IMR-90 (cell line): Measurements from ENCODE around the gene GJA8. TPM values are rescaled to one million over a fixed set of nuclear protein-coding genes. Genes with fewer than 3 reads are reported as not detected.

Experiments
- ATAC-seq: fragments of 200-7000 bp; cut with Tn5 transposase; 2 replicates; pipeline ENCODE4 v1.9.1; 2020; ENCODE audit warnings: low read depth, mild to moderate bottlenecking, moderate library complexity
- BruUV-seq: library from RNA; stranded (reverse); fragments of 400-500 nt; replicated peaks from 2 replicates; lab custom pipeline; 2021; lab: Mats Ljungman, UMichigan
- CTCF ChIA-PET: fragments of 300-600 bp; formaldehyde crosslinking; extraction: SDS; loops from one replicate; lab custom pipeline; 2021; ENCODE audit warnings: antibody characterized with exemption; lab: Yijun Ruan, JAX
- POLR2A ChIA-PET: fragments of 300-600 bp; sonication (Branson Sonifier 250); formaldehyde crosslinking; loops from one replicate; lab custom pipeline; 2022; ENCODE audit warnings: antibody characterized with exemption; ENCODE audit not compliant: unreplicated experiment; lab: Charles Lee
- DNase-seq: peaks from one replicate; pipeline ENCODE4 v3.0.0; 2013
- H2AFZ ChIP-seq: replicated peaks from 2 replicates; pipeline ENCODE3; 2013; ENCODE audit warnings: low read length, mild to moderate bottlenecking; ENCODE audit not compliant: poor library complexity
- H2AK5ac ChIP-seq: 2 replicates; pipeline ENCODE4 v1.6.1; 2013; ENCODE audit warnings: low read depth, low read length, inconsistent platforms
- H2AK9ac ChIP-seq: replicated peaks from 2 replicates; pipeline ENCODE3; 2013; ENCODE audit warnings: mild to moderate bottlenecking, low read depth, low read length, moderate library complexity; ENCODE audit not compliant: poor library complexity
- H2BK120ac ChIP-seq: 2 replicates; pipeline ENCODE4 v1.6.1; 2013; ENCODE audit warnings: low read depth, low read length, inconsistent platforms
- H2BK15ac ChIP-seq: 3 replicates; pipeline ENCODE4 v1.6.1; 2013; ENCODE audit warnings: low read depth, low read length, inconsistent platforms
- H2BK20ac ChIP-seq: 2 replicates; pipeline ENCODE4 v1.6.1; 2013; ENCODE audit warnings: low read depth, mild to moderate bottlenecking, inconsistent platforms, low read length, moderate library complexity
- H2BK5ac ChIP-seq: 2 replicates; pipeline ENCODE4 v1.6.1; 2013; ENCODE audit warnings: mild to moderate bottlenecking, low read depth, low read length, inconsistent platforms; ENCODE audit not compliant: poor library complexity, severe bottlenecking
- H3K14ac ChIP-seq: replicated peaks from 2 replicates; pipeline ENCODE4 v1.6.1; 2013; ENCODE audit warnings: low read depth, low read length, inconsistent platforms
- H3K18ac ChIP-seq: 2 replicates; pipeline ENCODE4 v1.6.1; 2013; ENCODE audit warnings: low read depth, low read length, control low read depth
- H3K23ac ChIP-seq: 2 replicates; pipeline ENCODE4 v1.6.1; 2013; ENCODE audit warnings: low read depth, low read length, inconsistent platforms
- H3K27ac ChIP-seq: 2 replicates; pipeline ENCODE4 v1.5.1; 2013; ENCODE audit warnings: mild to moderate bottlenecking, control low read depth, low read length; ENCODE audit not compliant: insufficient read depth
- H3K27me3 ChIP-seq: 2 replicates; pipeline ENCODE4 v1.6.1; 2013; ENCODE audit warnings: low read length; ENCODE audit not compliant: control insufficient read depth, insufficient read depth
- H3K36me3 ChIP-seq: 2 replicates; pipeline ENCODE4 v1.6.1; 2013; ENCODE audit warnings: low read length, mixed read lengths; ENCODE audit not compliant: control insufficient read depth, insufficient read depth
- H3K4ac ChIP-seq: 2 replicates; pipeline ENCODE4 v1.6.1; 2013; ENCODE audit warnings: low read depth, low read length, inconsistent platforms
- H3K4me1 ChIP-seq: 2 replicates; pipeline ENCODE4 v1.6.1; 2013; ENCODE audit warnings: low read length, mixed read lengths; ENCODE audit not compliant: control insufficient read depth, insufficient read depth
- H3K4me2 ChIP-seq: 2 replicates; pipeline ENCODE4 v1.6.1; 2013; ENCODE audit warnings: low read depth, mild to moderate bottlenecking, control low read depth, low read length, moderate library complexity
- H3K4me3 ChIP-seq: 2 replicates; pipeline ENCODE4 v1.5.1; 2013; ENCODE audit warnings: low read depth, mild to moderate bottlenecking, control low read depth, low read length, moderate library complexity; ENCODE audit not compliant: insufficient read depth
- H3K56ac ChIP-seq: 2 replicates; pipeline ENCODE4 v1.6.1; 2013; ENCODE audit warnings: low read length, inconsistent platforms; ENCODE audit not compliant: insufficient read depth; ENCODE audit errors: extremely low read depth
- H3K79me1 ChIP-seq, 2 experiments: 2 replicates each; pipeline ENCODE4 v1.6.1; 2013; ENCODE audit warnings: low read length in 2 of 2, inconsistent platforms in 1 of 2, low read depth in 1 of 2
- H3K9ac ChIP-seq: 2 replicates; pipeline ENCODE4 v1.6.1; 2013; ENCODE audit warnings: low read depth, low read length, control low read depth
- H3K9me1 ChIP-seq: 2 replicates; pipeline ENCODE4 v1.6.1; 2013; ENCODE audit warnings: low read length, inconsistent platforms; ENCODE audit not compliant: insufficient read depth
- H3K9me3 ChIP-seq: 2 replicates; pipeline ENCODE4 v1.6.1; 2013; ENCODE audit warnings: low read length; ENCODE audit not compliant: control insufficient read depth, insufficient read depth
- H4K20me1 ChIP-seq: 2 replicates; pipeline ENCODE4 v1.6.1; 2013; ENCODE audit warnings: low read length, inconsistent platforms; ENCODE audit not compliant: insufficient read depth
- H4K5ac ChIP-seq: 2 replicates; pipeline ENCODE4 v1.6.1; 2013; ENCODE audit warnings: mild to moderate bottlenecking, low read depth, low read length, control low read depth
- H4K8ac ChIP-seq, 2 experiments: 2 replicates each; pipeline ENCODE4 v1.6.1; 2013; ENCODE audit warnings: low read depth in 2 of 2, low read length in 2 of 2, control low read depth in 1 of 2, inconsistent platforms in 1 of 2
- H4K91ac ChIP-seq: 2 replicates; pipeline ENCODE4 v1.6.1; 2013; ENCODE audit warnings: low read depth, low read length, inconsistent platforms; ENCODE audit not compliant: insufficient read depth
- BHLHE40 ChIP-seq: fragments of 150-350 bp; IDR thresholded peaks from 2 replicates; pipeline ENCODE4 v1.6.1; 2016; ENCODE audit warnings: mild to moderate bottlenecking, low read depth, low read length
- CEBPB ChIP-seq: IDR thresholded peaks from 2 replicates; pipeline ENCODE4 v1.6.1; 2012; ENCODE audit warnings: low read depth, low read length, improper control_type of control experiment
- CHD1 ChIP-seq: IDR thresholded peaks from 2 replicates; pipeline ENCODE4 v1.6.1; 2012; ENCODE audit warnings: low read depth, low read length, improper control_type of control experiment
- FOS ChIP-seq: fragments of 150-350 bp; IDR thresholded peaks from 2 replicates; pipeline ENCODE4 v1.6.1; 2016; ENCODE audit warnings: low read depth, low read length
- MAFK ChIP-seq: IDR thresholded peaks from 2 replicates; pipeline ENCODE4 v1.6.1; 2012; ENCODE audit warnings: low read depth, low read length, improper control_type of control experiment
- MAZ ChIP-seq: IDR thresholded peaks from 2 replicates; pipeline ENCODE4 v1.6.1; 2012; ENCODE audit warnings: low read depth, mild to moderate bottlenecking, low read length, improper control_type of control experiment, moderate library complexity, borderline replicate concordance
- MXI1 ChIP-seq: IDR thresholded peaks from 2 replicates; pipeline ENCODE4 v1.6.1; 2012; ENCODE audit warnings: low read depth, mild to moderate bottlenecking, low read length, moderate library complexity, borderline replicate concordance
- NFE2L2 ChIP-seq: fragments of 150-350 bp; IDR thresholded peaks from 2 replicates; pipeline ENCODE4 v1.6.1; 2016; ENCODE audit warnings: low read depth, mild to moderate bottlenecking, low read length
- POLR2A ChIP-seq: IDR thresholded peaks from 2 replicates; pipeline ENCODE4 v1.6.1; 2012; ENCODE audit warnings: mild to moderate bottlenecking, low read depth, low read length
- RAD21 ChIP-seq: IDR thresholded peaks from 2 replicates; pipeline ENCODE4 v1.6.1; 2012; ENCODE audit warnings: low read length, improper control_type of control experiment
- RFX5 ChIP-seq: IDR thresholded peaks from 2 replicates; pipeline ENCODE4 v1.8.0; 2012; ENCODE audit warnings: low read depth, mild to moderate bottlenecking, low read length, moderate library complexity
- SMC3 ChIP-seq: fragments of 150-350 bp; IDR thresholded peaks from 2 replicates; pipeline ENCODE4 v1.6.1; 2016; ENCODE audit warnings: low read depth, mild to moderate bottlenecking, antibody characterized with exemption, low read length, moderate library complexity
- WGBS, 2 experiments: methylation state at CpG; one replicate each; pipeline versions ENCODE4 v1.1.5 to v1.1.7; 2013; ENCODE audit warnings: missing lambda C conversion rate in 2 of 2; ENCODE audit not compliant: insufficient read length in 1 of 2; ENCODE audit errors: extremely low coverage in 2 of 2; 5-methylcytosine and 5-hydroxymethylcytosine counted together
- dilution Hi-C: fragments of 300-500 bp; cut with HindIII; formaldehyde crosslinking; loops from one replicate; pipeline ENCODE4 v1.14.3; 2018; ENCODE audit warnings: low sequenced_read_pairs; ENCODE audit not compliant: unreplicated experiment
- in situ Hi-C: fragments of 300-500 bp; cut with MboI; formaldehyde crosslinking; loops from 3 replicates; pipeline ENCODE4 v1.14.3; 2019; ENCODE audit warnings: low sequenced_read_pairs, inconsistent platforms, mixed read lengths
- intact Hi-C: fragments of 100-400 bp; cut with micrococcal nuclease; formaldehyde crosslinking; loops from 2 replicates; pipeline ENCODE4 v1.10.0; 2022
- polyA plus RNA-seq, 3 experiments: library from polyadenylated mRNA; depleted of rRNA; stranded (reverse); fragments of >200 nt; gene quantifications; 2 replicates each; pipeline ENCODE4 v1.2.3, GENCODE V29; 2012; ENCODE audit warnings: low replicate concordance in 1 of 3
- total RNA-seq: library from RNA; depleted of rRNA; stranded (reverse); fragments of >200 nt; gene quantifications from 2 replicates; pipeline ENCODE4 v1.2.3, GENCODE V29; 2012
- TF ChIP-seq, protein P1 (sequence below): fragments of 150-350 bp; IDR thresholded peaks from 2 replicates; pipeline ENCODE4 v1.6.1; 2017; ENCODE audit warnings: mild to moderate bottlenecking, antibody characterized with exemption, low read length, low read depth
- TF ChIP-seq, protein P2 (sequence below): fragments of 150-350 bp; IDR thresholded peaks from 2 replicates; pipeline ENCODE4 v1.6.1; 2016; ENCODE audit warnings: low read depth, mild to moderate bottlenecking, low read length, moderate library complexity, borderline replicate concordance
- TF ChIP-seq, protein P3 (sequence below): conservative IDR thresholded peaks from 2 replicates; pipeline ENCODE4 v1.5.1; 2012; ENCODE audit warnings: mild to moderate bottlenecking, low read depth, low read length, improper control_type of control experiment

The GJA8 gene
- total and polyA plus RNA-seq, 2 of the 4 experiments (the other 2 are of a cell fraction), result not detected

DNA sequence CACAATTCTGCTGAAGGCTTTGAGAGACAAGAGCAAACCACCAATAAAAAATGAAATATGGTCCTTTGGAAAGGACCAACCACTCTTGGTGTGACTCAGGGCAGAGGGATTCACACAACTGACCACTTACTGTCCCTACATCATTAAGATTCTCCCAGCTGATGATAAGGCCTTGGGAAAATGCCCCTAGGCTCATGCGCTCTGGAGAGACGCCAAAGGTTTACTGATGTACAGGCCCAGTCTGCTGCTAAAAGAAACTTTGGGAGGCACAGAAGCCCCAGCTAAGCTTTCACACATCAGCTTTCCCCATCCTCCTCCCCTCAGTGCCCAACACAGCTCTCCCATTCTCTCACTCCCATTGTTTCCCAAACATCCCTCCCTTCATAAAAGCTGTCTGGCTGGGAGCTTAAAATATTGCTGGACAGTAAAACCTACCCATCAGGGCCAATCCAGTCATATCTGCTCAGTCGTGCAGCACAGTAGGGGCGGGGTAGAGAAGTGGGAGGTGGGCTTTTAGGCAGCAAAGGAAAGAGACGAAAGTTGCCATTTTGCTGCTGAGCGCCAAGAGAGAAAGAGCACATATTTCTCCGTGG lies at the start of gene GJA8 (continued):
- TF ChIP-seq RAD21, result no peak

DNA sequence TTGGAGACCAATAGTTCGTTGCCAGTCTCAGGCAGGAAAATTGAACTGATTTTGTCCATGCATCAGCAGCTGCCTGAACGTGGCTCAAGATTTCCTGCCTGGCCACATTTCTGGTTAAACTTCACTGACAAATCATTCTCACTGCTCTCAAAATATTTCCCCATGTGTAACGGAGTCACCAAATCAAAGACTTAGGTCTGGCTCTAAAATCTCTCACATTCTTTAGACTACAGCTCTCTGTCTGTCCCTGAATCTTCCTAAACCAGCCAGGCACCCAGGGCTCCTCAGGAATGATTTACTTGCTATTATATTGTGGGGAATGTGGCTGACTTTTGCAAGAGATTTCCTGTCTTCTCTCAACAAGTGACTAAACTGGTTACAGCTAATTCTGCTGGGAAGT lies 49.2 kb upstream of the GJA8 start:
- Histone ChIP-seq H3K23ac (no peak overlapping the region), H4K8ac (no peak overlapping the region), H3K18ac (no peak overlapping the region), H2AK9ac (no peak overlapping the region), H3K4me3 (no peak overlapping the region), H3K79me1 (no peaks in the 10 kb centered on the region), H2AK5ac (no peak overlapping the region), H3K4me1 (no peaks in the 10 kb centered on the region), H4K20me1 (no peaks in the 10 kb centered on the region), H2BK120ac (no peak overlapping the region), H4K5ac (no peak overlapping the region), H3K9ac (no peak overlapping the region), H3K27ac (no peak overlapping the region), H2BK15ac (no peak overlapping the region), H3K27me3 (no peaks in the 10 kb centered on the region), H2BK5ac (no peak overlapping the region), H2AFZ (no peak overlapping the region), H3K14ac (no peak overlapping the region), H4K91ac (no peak overlapping the region), H3K4ac (no peak overlapping the region), H3K4me2 (no peak overlapping the region), H2BK20ac (no peak overlapping the region), H3K36me3 (no peaks in the 10 kb centered on the region), H3K9me3 (no peaks in the 10 kb centered on the region), H3K56ac (no peak overlapping the region), H3K9me1 (no peaks in the 10 kb centered on the region)
- ATAC-seq, result no peak
- in situ Hi-C loops, result no loop called here
- 3% methylated on average over 3 of the region's 3 CpGs; no CpG with 5 or more reads in 1 of the 2 experiments for WGBS, 2 experiments
- peak; percentile 11 for DNase-seq
- dilution Hi-C loops, result no loop called here
- CTCF ChIA-PET, result no interaction called here
- intact Hi-C loops, result no loop called here
- POLR2A ChIA-PET, result no interaction called here
- BruUV-seq, result no TSS peak
- TF ChIP-seq MAFK (no peak), MAZ (no peak), SMC3 (no peak), CHD1 (no peak), CEBPB (no peak), RFX5 (no peak), MXI1 (no peak), RAD21 (no peak), POLR2A (no peak), FOS (no peak), NFE2L2 (no peak), BHLHE40 (no peak)
- TF ChIP-seq, protein P1, sequence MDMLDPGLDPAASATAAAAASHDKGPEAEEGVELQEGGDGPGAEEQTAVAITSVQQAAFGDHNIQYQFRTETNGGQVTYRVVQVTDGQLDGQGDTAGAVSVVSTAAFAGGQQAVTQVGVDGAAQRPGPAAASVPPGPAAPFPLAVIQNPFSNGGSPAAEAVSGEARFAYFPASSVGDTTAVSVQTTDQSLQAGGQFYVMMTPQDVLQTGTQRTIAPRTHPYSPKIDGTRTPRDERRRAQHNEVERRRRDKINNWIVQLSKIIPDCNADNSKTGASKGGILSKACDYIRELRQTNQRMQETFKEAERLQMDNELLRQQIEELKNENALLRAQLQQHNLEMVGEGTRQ, result no peak
- TF ChIP-seq, protein P2, sequence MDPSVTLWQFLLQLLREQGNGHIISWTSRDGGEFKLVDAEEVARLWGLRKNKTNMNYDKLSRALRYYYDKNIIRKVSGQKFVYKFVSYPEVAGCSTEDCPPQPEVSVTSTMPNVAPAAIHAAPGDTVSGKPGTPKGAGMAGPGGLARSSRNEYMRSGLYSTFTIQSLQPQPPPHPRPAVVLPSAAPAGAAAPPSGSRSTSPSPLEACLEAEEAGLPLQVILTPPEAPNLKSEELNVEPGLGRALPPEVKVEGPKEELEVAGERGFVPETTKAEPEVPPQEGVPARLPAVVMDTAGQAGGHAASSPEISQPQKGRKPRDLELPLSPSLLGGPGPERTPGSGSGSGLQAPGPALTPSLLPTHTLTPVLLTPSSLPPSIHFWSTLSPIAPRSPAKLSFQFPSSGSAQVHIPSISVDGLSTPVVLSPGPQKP, result no peak
- TF ChIP-seq, protein P3, sequence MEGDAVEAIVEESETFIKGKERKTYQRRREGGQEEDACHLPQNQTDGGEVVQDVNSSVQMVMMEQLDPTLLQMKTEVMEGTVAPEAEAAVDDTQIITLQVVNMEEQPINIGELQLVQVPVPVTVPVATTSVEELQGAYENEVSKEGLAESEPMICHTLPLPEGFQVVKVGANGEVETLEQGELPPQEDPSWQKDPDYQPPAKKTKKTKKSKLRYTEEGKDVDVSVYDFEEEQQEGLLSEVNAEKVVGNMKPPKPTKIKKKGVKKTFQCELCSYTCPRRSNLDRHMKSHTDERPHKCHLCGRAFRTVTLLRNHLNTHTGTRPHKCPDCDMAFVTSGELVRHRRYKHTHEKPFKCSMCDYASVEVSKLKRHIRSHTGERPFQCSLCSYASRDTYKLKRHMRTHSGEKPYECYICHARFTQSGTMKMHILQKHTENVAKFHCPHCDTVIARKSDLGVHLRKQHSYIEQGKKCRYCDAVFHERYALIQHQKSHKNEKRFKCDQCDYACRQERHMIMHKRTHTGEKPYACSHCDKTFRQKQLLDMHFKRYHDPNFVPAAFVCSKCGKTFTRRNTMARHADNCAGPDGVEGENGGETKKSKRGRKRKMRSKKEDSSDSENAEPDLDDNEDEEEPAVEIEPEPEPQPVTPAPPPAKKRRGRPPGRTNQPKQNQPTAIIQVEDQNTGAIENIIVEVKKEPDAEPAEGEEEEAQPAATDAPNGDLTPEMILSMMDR, result no peak
